Kidney (tissue), 14 donors: ENCODE results near the gene NF2. TPM values are rescaled to one million over a fixed set of nuclear protein-coding genes. Genes with fewer than 3 reads are reported as not detected.

ENCODE experiments used
- DNase-seq, 5 donors: peaks; one replicate each; pipeline ENCODE4 v3.0.0-alpha.2; 2013 to 2020
- FAIRE-seq: peaks from 2 replicates; lab custom pipeline; 2012; peaks lifted over from hg19 to GRCh38; lab: Jason Lieb, UNC
- H3K27ac ChIP-seq, 2 donors: one replicate each; pipeline ENCODE4 v1.7.0; 2013; ENCODE audit warnings: low read depth in 2 of 2, low read length in 2 of 2, inconsistent platforms in 1 of 2
- H3K27me3 ChIP-seq: one replicate; pipeline ENCODE4 v1.7.1; 2013; ENCODE audit warnings: low read length, inconsistent platforms; ENCODE audit not compliant: control insufficient read depth, insufficient read depth
- H3K36me3 ChIP-seq, 3 donors: one replicate each; pipeline versions ENCODE4 v1.7.0 to v1.7.1; 2013; ENCODE audit warnings: low read length in 3 of 3, control low read depth in 1 of 3, inconsistent platforms in 1 of 3; ENCODE audit not compliant: insufficient read depth in 3 of 3, control insufficient read depth in 2 of 3
- H3K4me1 ChIP-seq, 3 donors: one replicate each; pipeline versions ENCODE4 v1.7.0 to v1.7.1; 2013; ENCODE audit warnings: low read length in 3 of 3, inconsistent platforms in 1 of 3, low read depth in 1 of 3; ENCODE audit not compliant: control insufficient read depth in 2 of 3, insufficient read depth in 2 of 3
- H3K4me3 ChIP-seq, 3 donors: one replicate each; pipeline versions ENCODE4 v1.7.0 to v1.8.1; 2013; ENCODE audit warnings: low read length in 3 of 3, control low read depth in 1 of 3, inconsistent platforms in 1 of 3
- H3K9ac ChIP-seq, 3 donors: one replicate each; pipeline versions ENCODE4 v1.7.0 to v1.7.1; 2013; ENCODE audit warnings: low read length in 3 of 3, control low read depth in 1 of 3, inconsistent platforms in 1 of 3
- H3K9me3 ChIP-seq, 3 donors: one replicate each; pipeline versions ENCODE4 v1.7.0 to v1.7.1; 2013; ENCODE audit warnings: low read length in 3 of 3, control low read depth in 1 of 3, inconsistent platforms in 1 of 3; ENCODE audit not compliant: control insufficient read depth in 2 of 3, insufficient read depth in 1 of 3
- CTCF ChIP-seq: IDR thresholded peaks from 3 replicates; pipeline ENCODE4 v1.5.1; 2012; ENCODE audit warnings: mild to moderate bottlenecking, moderate library complexity, borderline replicate concordance; ENCODE audit not compliant: insufficient read depth; ENCODE audit errors: extremely low read depth
- intact Hi-C: fragments of 100-400 bp; cut with DNase I; formaldehyde crosslinking; loops from one replicate; pipeline ENCODE4 v1.11.1; 2022
- polyA plus RNA-seq: library from polyadenylated mRNA; stranded (reverse); fragments of 350-450 nt; fragmentation: Illumina TruSeq; extraction: RNeasy Lipid Tissue Mini Kit (QIAGEN cat#74804); gene quantifications from one replicate; pipeline ENCODE4 v1.2.3, GENCODE V29; 2014; ENCODE audit warnings: low read depth, low replicate concordance; ENCODE audit not compliant: insufficient read depth
- total RNA-seq: library from RNA; stranded (reverse); fragmentation: NEBNext Ultra II Directional; extraction: Animal tissue kit (Norgen Biotek cat#: 25700); gene quantifications from one replicate; pipeline ENCODE4 v1.2.1, GENCODE V29; 2021
- donor health status: control.
- donor health status: control.
- donor health status: control.
- donor health status: control.
- donor health status: control.
- donor health status: DM: yes; HTN: yes; CAD: no.
- donor health status: Normal renal cell carcinoma (clear cell type).

The NF2 gene
- total and polyA plus RNA-seq, 2 donors from 2014 or later = 15.4 to 60.6 TPM

- intact Hi-C loops = no loop called here
- DNase-seq (peak in 3 of 5 donors; percentile 58 to 82 (median 74)), FAIRE-seq (no peak)
- Histone ChIP-seq H3K4me1 (peaks cover 0 to 9% (median 2%) of the 10 kb centered on the region in 3 donors), H3K27ac (peak overlapping the region in 1 of 2 donors; percentile 42), H3K27me3 (no peaks in the 10 kb centered on the region), H3K9ac (no peak overlapping the region), H3K9me3 (no peaks in the 10 kb centered on the region), H3K4me3 (no peak overlapping the region), H3K36me3 (peaks cover 0 to 9% (median 0%) of the 10 kb centered on the region in 3 donors)
- no peak for TF ChIP-seq CTCF
These were observed 33.3 kb downstream of the NF2 start for GRCh38 chr22:29636751-29637150.

GRCh38 chr22:29637181-29637580 lies 33.7 kb downstream of the NF2 start:
- intact Hi-C loops = no loop called here
- no peak for TF ChIP-seq CTCF
- peaks cover 0 to 11% (median 0%) of the 10 kb centered on the region in 3 donors for H3K36me3 ChIP-seq
- H3K27me3 ChIP-seq = no peaks in the 10 kb centered on the region
- peaks cover 0 to 9% (median 5%) of the 10 kb centered on the region in 3 donors for H3K4me1 ChIP-seq
- H3K9ac ChIP-seq = no peak overlapping the region
- H3K9me3 ChIP-seq = no peaks in the 10 kb centered on the region
- FAIRE-seq (no peak), DNase-seq (no peak)
- no peak overlapping the region for H3K4me3 ChIP-seq
- H3K27ac ChIP-seq = no peak overlapping the region

- H3K27ac ChIP-seq = no peak overlapping the region
- DNase-seq = no peak
- intact Hi-C loops = no loop called here
- peaks cover 0 to 11% (median 0%) of the 10 kb centered on the region in 3 donors for H3K36me3 ChIP-seq
- H3K9ac ChIP-seq = no peak overlapping the region
- FAIRE-seq = no peak
- no peaks in the 10 kb centered on the region for H3K27me3 ChIP-seq
- no peaks in the 10 kb centered on the region for H3K9me3 ChIP-seq
- H3K4me1 ChIP-seq = peaks cover 0 to 9% (median 5%) of the 10 kb centered on the region in 3 donors
- no peak overlapping the region for H3K4me3 ChIP-seq
- no peak for TF ChIP-seq CTCF
These were observed 35.2 kb downstream of the NF2 start for GRCh38 chr22:29638678-29639077.

- Histone ChIP-seq H3K27ac (no peak overlapping the region), H3K4me1 (peaks cover 0 to 9% (median 5%) of the 10 kb centered on the region in 3 donors), H3K9ac (no peak overlapping the region), H3K27me3 (no peaks in the 10 kb centered on the region), H3K36me3 (peaks cover 0 to 11% (median 0%) of the 10 kb centered on the region in 3 donors), H3K9me3 (no peaks in the 10 kb centered on the region), H3K4me3 (no peak overlapping the region)
- DNase-seq (no peak), FAIRE-seq (no peak)
- intact Hi-C loops = no loop called here
- TF ChIP-seq CTCF = no peak
These were observed 35.7 kb downstream of the NF2 start for GRCh38 chr22:29639096-29639495.
